PC-9 (cell line): ENCODE measurements around the gene UNC5CL.

Experiments used
- CTCF ChIP-seq: fragments of 200-600 bp; sonication (generic); conservative IDR thresholded peaks from 2 replicates; pipeline ENCODE4 v1.6.1; 2017; ENCODE audit warnings: mixed run types, antibody characterized with exemption, mild to moderate bottlenecking, moderate library complexity
- EZH2 ChIP-seq: fragments of 200-600 bp; sonication (generic); IDR thresholded peaks from 2 replicates; pipeline ENCODE4 v1.8.0; 2017; ENCODE audit warnings: antibody characterized with exemption, low read depth

- no peak for TF ChIP-seq CTCF
- no peak for TF ChIP-seq EZH2
These were observed 42.3 kb downstream of the UNC5CL start for GRCh38 chr6:40996591-40997233.
